ENCODE measurements around the gene PDLIM5. TPM values are rescaled to one million over a fixed set of nuclear protein-coding genes. Genes with fewer than 3 reads are reported as not detected.
"Not testable (repeated sequence)": the region's sequence is repeated elsewhere in the genome, so short reads cannot be mapped to it uniquely, and the experiment has no call there.

Gene PDLIM5
- total RNA-seq, 1 donor from 2014 or later: 24.2 TPM

- no peak for DNase-seq (ENCODE audit: low spot score)
- no peak overlapping the region for H3K27ac Mint-ChIP-seq
- H3K27me3 Mint-ChIP-seq (ENCODE audit: low read depth): no peaks in the 10 kb centered on the region
- no peaks in the 10 kb centered on the region for H3K4me1 Mint-ChIP-seq (ENCODE audit: low read depth)
- H3K36me3 Mint-ChIP-seq (ENCODE audit: low read depth): no peaks in the 10 kb centered on the region
- intact Hi-C loops (cut with micrococcal nuclease): no loop called here
- no peak overlapping the region for H3K4me3 Mint-ChIP-seq (ENCODE audit: low read depth)
- no peaks in the 10 kb centered on the region for H3K9me3 Mint-ChIP-seq
Measured at GRCh38 chr4:94491322-94491721, 39.6 kb downstream of the PDLIM5 start.

- peaks cover 1% of the 10 kb centered on the region for H3K4me1 Mint-ChIP-seq (ENCODE audit: low read depth)
- H3K9me3 Mint-ChIP-seq: no peaks in the 10 kb centered on the region
- no peak overlapping the region for H3K27ac Mint-ChIP-seq
- no peaks in the 10 kb centered on the region for H3K36me3 Mint-ChIP-seq (ENCODE audit: low read depth)
- no peak for DNase-seq (ENCODE audit: low spot score)
- intact Hi-C loops (cut with micrococcal nuclease): no loop called here
- no peaks in the 10 kb centered on the region for H3K27me3 Mint-ChIP-seq (ENCODE audit: low read depth)
- H3K4me3 Mint-ChIP-seq (ENCODE audit: low read depth): no peak overlapping the region
Measured at GRCh38 chr4:94495408-94495807, 43.7 kb downstream of the PDLIM5 start.

GRCh38 chr4:94497690-94498089 lies 45.9 kb downstream of the PDLIM5 start:
- no peak overlapping the region for H3K27ac Mint-ChIP-seq
- no peak overlapping the region for H3K4me3 Mint-ChIP-seq (ENCODE audit: low read depth)
- no peak for DNase-seq (ENCODE audit: low spot score)
- H3K36me3 Mint-ChIP-seq (ENCODE audit: low read depth): no peaks in the 10 kb centered on the region
- no peaks in the 10 kb centered on the region for H3K27me3 Mint-ChIP-seq (ENCODE audit: low read depth)
- H3K4me1 Mint-ChIP-seq (ENCODE audit: low read depth): peaks cover 1% of the 10 kb centered on the region
- intact Hi-C loops (cut with micrococcal nuclease): no loop called here
- H3K9me3 Mint-ChIP-seq: no peaks in the 10 kb centered on the region

GRCh38 chr4:94498502-94498901 lies 46.8 kb downstream of the PDLIM5 start:
- intact Hi-C loops (cut with micrococcal nuclease): no loop called here
- Mint-ChIP-seq H3K36me3 (ENCODE audit: low read depth) (no peaks in the 10 kb centered on the region), H3K27me3 (ENCODE audit: low read depth) (no peaks in the 10 kb centered on the region), H3K27ac (no peak overlapping the region), H3K9me3 (no peaks in the 10 kb centered on the region), H3K4me1 (ENCODE audit: low read depth) (peaks cover 1% of the 10 kb centered on the region), H3K4me3 (ENCODE audit: low read depth) (no peak overlapping the region)
- DNase-seq (ENCODE audit: low spot score): no peak

- H3K36me3 Mint-ChIP-seq (ENCODE audit: low read depth): no peaks in the 10 kb centered on the region
- H3K9me3 Mint-ChIP-seq: no peaks in the 10 kb centered on the region
- H3K27ac Mint-ChIP-seq: no peak overlapping the region
- DNase-seq (ENCODE audit: low spot score): no peak
- H3K27me3 Mint-ChIP-seq (ENCODE audit: low read depth): no peaks in the 10 kb centered on the region
- H3K4me3 Mint-ChIP-seq (ENCODE audit: low read depth): no peak overlapping the region
- intact Hi-C loops (cut with micrococcal nuclease): no loop called here
- H3K4me1 Mint-ChIP-seq (ENCODE audit: low read depth): peaks cover 1% of the 10 kb centered on the region
Measured at GRCh38 chr4:94500685-94501084, 48.9 kb downstream of the PDLIM5 start.

GRCh38 chr4:94504545-94504944 lies 52.8 kb downstream of the PDLIM5 start:
- no peak overlapping the region for H3K27ac Mint-ChIP-seq
- H3K4me1 Mint-ChIP-seq (ENCODE audit: low read depth): peaks cover 11% of the 10 kb centered on the region
- intact Hi-C loops (cut with micrococcal nuclease): no loop called here
- DNase-seq (ENCODE audit: low spot score): no peak
- no peak overlapping the region for H3K4me3 Mint-ChIP-seq (ENCODE audit: low read depth)
- no peaks in the 10 kb centered on the region for H3K27me3 Mint-ChIP-seq (ENCODE audit: low read depth)
- H3K36me3 Mint-ChIP-seq (ENCODE audit: low read depth): no peaks in the 10 kb centered on the region
- no peaks in the 10 kb centered on the region for H3K9me3 Mint-ChIP-seq

- H3K36me3 Mint-ChIP-seq (ENCODE audit: low read depth): no peaks in the 10 kb centered on the region
- peaks cover 11% of the 10 kb centered on the region for H3K4me1 Mint-ChIP-seq (ENCODE audit: low read depth)
- no peaks in the 10 kb centered on the region for H3K9me3 Mint-ChIP-seq
- intact Hi-C loops (cut with micrococcal nuclease): loop anchor here (5.0 kb wide), 1 partner anchor 55 kb away; the partner anchor contains the start of gene PDLIM5
- no peak for DNase-seq (ENCODE audit: low spot score)
- no peak overlapping the region for H3K4me3 Mint-ChIP-seq (ENCODE audit: low read depth)
- H3K27ac Mint-ChIP-seq: no peak overlapping the region
- no peaks in the 10 kb centered on the region for H3K27me3 Mint-ChIP-seq (ENCODE audit: low read depth)
Measured at GRCh38 chr4:94506822-94507221, 55.1 kb downstream of the PDLIM5 start.

GRCh38 chr4:94507281-94507680 lies 55.5 kb downstream of the PDLIM5 start:
- no peaks in the 10 kb centered on the region for H3K9me3 Mint-ChIP-seq
- no peaks in the 10 kb centered on the region for H3K27me3 Mint-ChIP-seq (ENCODE audit: low read depth)
- no peak overlapping the region for H3K27ac Mint-ChIP-seq
- intact Hi-C loops (cut with micrococcal nuclease): loop anchor here (5.0 kb wide), 1 partner anchor 55 kb away; the partner anchor contains the start of gene PDLIM5
- no peak for DNase-seq (ENCODE audit: low spot score)
- peaks cover 11% of the 10 kb centered on the region for H3K4me1 Mint-ChIP-seq (ENCODE audit: low read depth)
- H3K36me3 Mint-ChIP-seq (ENCODE audit: low read depth): no peaks in the 10 kb centered on the region
- H3K4me3 Mint-ChIP-seq (ENCODE audit: low read depth): no peak overlapping the region

- H3K27me3 Mint-ChIP-seq (ENCODE audit: low read depth): no peaks in the 10 kb centered on the region
- H3K36me3 Mint-ChIP-seq (ENCODE audit: low read depth): no peaks in the 10 kb centered on the region
- no peak for DNase-seq (ENCODE audit: low spot score)
- H3K9me3 Mint-ChIP-seq: no peaks in the 10 kb centered on the region
- no peak overlapping the region for H3K4me3 Mint-ChIP-seq (ENCODE audit: low read depth)
- H3K4me1 Mint-ChIP-seq (ENCODE audit: low read depth): peaks cover 11% of the 10 kb centered on the region
- H3K27ac Mint-ChIP-seq: no peak overlapping the region
- intact Hi-C loops (cut with micrococcal nuclease): loop anchor here (5.0 kb wide), 1 partner anchor 55 kb away; the partner anchor contains the start of gene PDLIM5
Measured at GRCh38 chr4:94507708-94508107, 56.0 kb downstream of the PDLIM5 start.

- H3K36me3 Mint-ChIP-seq (ENCODE audit: low read depth): no peaks in the 10 kb centered on the region
Measured at GRCh38 chr4:94508296-94508695, 56.6 kb downstream of the PDLIM5 start.

GRCh38 chr4:94508806-94509205 lies 57.1 kb downstream of the PDLIM5 start:
- H3K27ac Mint-ChIP-seq: no peak overlapping the region
- H3K4me3 Mint-ChIP-seq (ENCODE audit: low read depth): no peak overlapping the region
- intact Hi-C loops (cut with micrococcal nuclease): loop anchor here (5.0 kb wide), 1 partner anchor 57 kb away; the partner anchor contains the start of gene PDLIM5
- no peaks in the 10 kb centered on the region for H3K9me3 Mint-ChIP-seq
- peaks cover 11% of the 10 kb centered on the region for H3K4me1 Mint-ChIP-seq (ENCODE audit: low read depth)
- no peak for DNase-seq (ENCODE audit: low spot score)
- no peaks in the 10 kb centered on the region for H3K36me3 Mint-ChIP-seq (ENCODE audit: low read depth)
- H3K27me3 Mint-ChIP-seq (ENCODE audit: low read depth): no peaks in the 10 kb centered on the region

More at GRCh38 chr4:94508296-94508695, 56.6 kb downstream of the PDLIM5 start:
- H3K4me3 Mint-ChIP-seq (ENCODE audit: low read depth): no peak overlapping the region
- H3K27me3 Mint-ChIP-seq (ENCODE audit: low read depth): no peaks in the 10 kb centered on the region
- no peaks in the 10 kb centered on the region for H3K9me3 Mint-ChIP-seq
- peaks cover 11% of the 10 kb centered on the region for H3K4me1 Mint-ChIP-seq (ENCODE audit: low read depth)
- H3K27ac Mint-ChIP-seq: no peak overlapping the region
- intact Hi-C loops (cut with micrococcal nuclease): loop anchor here (5.0 kb wide), 1 partner anchor 56 kb away; the partner anchor contains the start of gene PDLIM5
- no peak for DNase-seq (ENCODE audit: low spot score)

- intact Hi-C loops (cut with micrococcal nuclease): no loop called here
Measured at GRCh38 chr4:94511591-94511990, 59.8 kb downstream of the PDLIM5 start.

GRCh38 chr4:94513532-94513931 lies 61.8 kb downstream of the PDLIM5 start:
- H3K4me3 Mint-ChIP-seq (ENCODE audit: low read depth); H3K9me3 Mint-ChIP-seq; H3K4me1 Mint-ChIP-seq (ENCODE audit: low read depth); H3K27ac Mint-ChIP-seq; DNase-seq (ENCODE audit: low spot score); intact Hi-C loops (cut with micrococcal nuclease); H3K36me3 Mint-ChIP-seq (ENCODE audit: low read depth); H3K27me3 Mint-ChIP-seq (ENCODE audit: low read depth): not testable (repeated sequence)

More at GRCh38 chr4:94511591-94511990, 59.8 kb downstream of the PDLIM5 start:
- Mint-ChIP-seq H3K27ac (no peak overlapping the region), H3K27me3 (ENCODE audit: low read depth) (no peaks in the 10 kb centered on the region), H3K4me1 (ENCODE audit: low read depth) (peaks cover 11% of the 10 kb centered on the region), H3K9me3 (no peaks in the 10 kb centered on the region), H3K4me3 (ENCODE audit: low read depth) (no peak overlapping the region), H3K36me3 (ENCODE audit: low read depth) (no peaks in the 10 kb centered on the region)
- no peak for DNase-seq (ENCODE audit: low spot score)

- Mint-ChIP-seq H3K36me3 (ENCODE audit: low read depth) (no peaks in the 10 kb centered on the region), H3K4me3 (ENCODE audit: low read depth) (no peak overlapping the region)
- intact Hi-C loops (cut with micrococcal nuclease): no loop called here
Measured at GRCh38 chr4:94515365-94515764, 63.6 kb downstream of the PDLIM5 start.

More at GRCh38 chr4:94515365-94515764, 63.6 kb downstream of the PDLIM5 start:
- Mint-ChIP-seq H3K27ac (no peak overlapping the region), H3K27me3 (ENCODE audit: low read depth) (no peaks in the 10 kb centered on the region), H3K4me1 (ENCODE audit: low read depth) (peaks cover 3% of the 10 kb centered on the region), H3K9me3 (no peaks in the 10 kb centered on the region)
- DNase-seq (ENCODE audit: low spot score): no peak
